HCT116 (cell line): ENCODE results near the gene ZNF692. TPM values are rescaled to one million over a fixed set of nuclear protein-coding genes. Genes with fewer than 3 reads are reported as not detected.

Experiments
- ATAC-seq: fragments of 200-7000 bp; cut with Tn5 transposase; 2 replicates; pipeline ENCODE4 v1.9.1; 2020; ENCODE audit warnings: mild to moderate bottlenecking, moderate library complexity
- BruUV-seq: library from RNA; stranded (reverse); fragments of 400-500 nt; replicated peaks from 2 replicates; lab custom pipeline; 2021; lab: Mats Ljungman, UMichigan
- CTCF ChIA-PET: fragments of 300-600 bp; sonication (Branson Sonifier 250); formaldehyde crosslinking; loops from one replicate; lab custom pipeline; 2021; ENCODE audit warnings: antibody characterized with exemption; lab: Charles Lee
- POLR2A ChIA-PET: fragments of 300-600, 350-600 bp; sonication (Branson Sonifier 250); formaldehyde crosslinking; loops from one replicate; lab custom pipeline; 2021; ENCODE audit warnings: antibody characterized with exemption; lab: Charles Lee
- RAD21 ChIA-PET, 2 experiments: fragments of 300-600 bp; sonication (Branson Sonifier 250); formaldehyde crosslinking; loops; one replicate each; lab custom pipeline; 2023; ENCODE audit warnings: low total read pairs in 2 of 2; ENCODE audit not compliant: uncharacterized antibody in 2 of 2, unreplicated experiment in 2 of 2, low non-redundant PET in 1 of 2; lab: Charles Lee
- DNase-seq: peaks from one replicate; pipeline ENCODE4 v3.0.0-alpha.2; 2010; ENCODE audit warnings: low read depth, low spot score
- H2AFZ ChIP-seq: fragments of 200-600 bp; shearing (Covaris generic), sonication (generic); 2 replicates; pipeline ENCODE4 v1.6.1; 2017; ENCODE audit warnings: low read depth, mixed run types, mixed read lengths, antibody characterized with exemption, low read length; ENCODE audit not compliant: poor library complexity, severe bottlenecking
- H3K27ac ChIP-seq: 2 replicates; pipeline ENCODE4 v1.5.1; 2012; ENCODE audit warnings: low read depth, low read length
- H3K27me3 ChIP-seq: fragments of 200-600 bp; sonication (generic); 2 replicates; pipeline ENCODE4 v1.6.1; 2016; ENCODE audit warnings: mixed run types, low read length, mixed read lengths; ENCODE audit not compliant: insufficient read depth
- H3K36me3 ChIP-seq, 2 experiments: fragments of 200-500 bp in 1 of 2; fragments of 200-600 bp in 1 of 2; sonication (Bioruptor generic) in 1 of 2; sonication (generic) in 1 of 2; 2 replicates each; pipeline versions ENCODE4 v1.5.1 to v1.6.1; 2014 to 2016; ENCODE audit warnings: low read length in 2 of 2, inconsistent platforms in 1 of 2, mixed read lengths in 1 of 2, mixed run types in 1 of 2; ENCODE audit not compliant: insufficient read depth in 2 of 2, control insufficient read depth in 1 of 2
- H3K4me1 ChIP-seq, 2 experiments: fragments of 200-600 bp in 1 of 2; sonication (generic) in 1 of 2; 2 replicates each; pipeline versions ENCODE4 v1.5.1 to v1.6.1; 2012 to 2017; ENCODE audit warnings: low read length in 2 of 2, inconsistent platforms in 1 of 2, mild to moderate bottlenecking in 1 of 2, mixed read lengths in 1 of 2, mixed run types in 1 of 2, moderate library complexity in 1 of 2; ENCODE audit not compliant: insufficient read depth in 2 of 2, control insufficient read depth in 1 of 2
- H3K4me2 ChIP-seq: fragments of 200-600 bp; sonication (generic); 2 replicates; pipeline ENCODE4 v1.6.1; 2017; ENCODE audit warnings: mixed run types, low read length, mixed read lengths
- H3K4me3 ChIP-seq, 2 experiments: fragments of 200-600 bp in 1 of 2; sonication (generic) in 1 of 2; replicated peaks in 1 of 2; 2 replicates each; pipeline ENCODE4 v1.5.1; 2011 to 2016; ENCODE audit warnings: low read length in 2 of 2, control low read depth in 1 of 2, low read depth in 1 of 2, mild to moderate bottlenecking in 1 of 2, mixed read lengths in 1 of 2, mixed run types in 1 of 2
- H3K79me2 ChIP-seq: fragments of 200-600 bp; sonication (generic); 2 replicates; pipeline ENCODE4 v1.6.1; 2017; ENCODE audit warnings: mild to moderate bottlenecking, mixed run types, low read length, moderate library complexity, mixed read lengths; ENCODE audit not compliant: insufficient read depth
- H3K9ac ChIP-seq: fragments of 200-600 bp; sonication (generic); 2 replicates; pipeline ENCODE4 v1.6.1; 2016; ENCODE audit warnings: low read length, mixed read lengths
- H3K9me2 ChIP-seq: fragments of 200-600 bp; sonication (generic), shearing (Covaris generic); 2 replicates; pipeline ENCODE4 v1.6.1; 2017; ENCODE audit warnings: mixed run types, mild to moderate bottlenecking, moderate library complexity; ENCODE audit not compliant: insufficient read depth
- H3K9me3 ChIP-seq, 2 experiments: fragments of 200-500 bp in 1 of 2; fragments of 200-600 bp in 1 of 2; sonication (Bioruptor generic) in 1 of 2; sonication (generic) in 1 of 2; 2 replicates each; pipeline ENCODE4 v1.6.1; 2014 to 2017; ENCODE audit warnings: low read length in 2 of 2, mixed read lengths in 2 of 2, inconsistent platforms in 1 of 2, low read depth in 1 of 2, mild to moderate bottlenecking in 1 of 2, mixed run types in 1 of 2, moderate library complexity in 1 of 2; ENCODE audit not compliant: control insufficient read depth in 1 of 2, insufficient read depth in 1 of 2
- H4K20me1 ChIP-seq: fragments of 200-600 bp; sonication (generic), shearing (Covaris generic); 2 replicates; pipeline ENCODE4 v1.6.1; 2017; ENCODE audit warnings: mixed run types, mild to moderate bottlenecking, moderate library complexity; ENCODE audit not compliant: insufficient read depth
- ATF3 ChIP-seq: IDR thresholded peaks from 2 replicates; pipeline ENCODE4 v1.6.1; 2012
- CEBPB ChIP-seq: IDR thresholded peaks from 2 replicates; pipeline ENCODE4 v1.6.1; 2012; ENCODE audit warnings: low read depth
- CTCF ChIP-seq, 3 experiments: fragments of 200-600 bp in 1 of 3; sonication (generic) in 1 of 3; IDR thresholded peaks in 2 of 3; conservative IDR thresholded peaks in 1 of 3; 2 replicates each; pipeline ENCODE4 v1.5.1; 2012 to 2017; ENCODE audit warnings: low read depth in 2 of 3, low read length in 2 of 3, antibody characterized with exemption in 1 of 3, borderline replicate concordance in 1 of 3, control low read depth in 1 of 3, mild to moderate bottlenecking in 1 of 3, mixed read lengths in 1 of 3, mixed run types in 1 of 3, moderate library complexity in 1 of 3; ENCODE audit not compliant: insufficient read depth in 1 of 3
- EGR1 ChIP-seq: IDR thresholded peaks from 2 replicates; pipeline ENCODE4 v1.6.1; 2012; ENCODE audit warnings: low read depth
- ELF1 ChIP-seq: IDR thresholded peaks from 2 replicates; pipeline ENCODE4 v1.6.1; 2012; ENCODE audit warnings: low read depth, borderline replicate concordance
- EZH2 ChIP-seq: fragments of 200-600 bp; sonication (generic); IDR thresholded peaks from 2 replicates; pipeline ENCODE4 v1.6.1; 2017; ENCODE audit warnings: antibody characterized with exemption, mixed run types
- FOSL1 ChIP-seq: IDR thresholded peaks from 2 replicates; pipeline ENCODE4 v1.6.1; 2012; ENCODE audit warnings: low read depth
- JUND ChIP-seq: IDR thresholded peaks from 2 replicates; pipeline ENCODE4 v1.6.1; 2012
- MAX ChIP-seq: IDR thresholded peaks from 2 replicates; pipeline ENCODE4 v1.6.1; 2012
- POLR2A ChIP-seq: IDR thresholded peaks from 2 replicates; pipeline ENCODE4 v1.7.0; 2011; ENCODE audit warnings: borderline replicate concordance; ENCODE audit not compliant: insufficient read depth, insufficient read length; ENCODE audit errors: extremely low read depth
- POLR2AphosphoS5 ChIP-seq: IDR thresholded peaks from 2 replicates; pipeline ENCODE4 v1.6.1; 2011; ENCODE audit warnings: mild to moderate bottlenecking, low read depth, low read length, moderate library complexity
- RAD21 ChIP-seq: IDR thresholded peaks from 2 replicates; pipeline ENCODE4 v1.6.1; 2012; ENCODE audit warnings: low read depth, mild to moderate bottlenecking
- REST ChIP-seq: IDR thresholded peaks from 2 replicates; pipeline ENCODE4 v1.6.1; 2012; ENCODE audit warnings: low read depth
- SIN3A ChIP-seq: IDR thresholded peaks from 2 replicates; pipeline ENCODE4 v1.6.1; 2012; ENCODE audit warnings: low read depth
- SP1 ChIP-seq: IDR thresholded peaks from 2 replicates; pipeline ENCODE4 v1.6.1; 2012; ENCODE audit warnings: low read depth
- SRF ChIP-seq: IDR thresholded peaks from 2 replicates; pipeline ENCODE4 v1.6.1; 2012; ENCODE audit warnings: low read depth
- YY1 ChIP-seq: IDR thresholded peaks from 2 replicates; pipeline ENCODE4 v1.6.1; 2011; ENCODE audit warnings: low read length, low read depth, moderate library complexity, mild to moderate bottlenecking; ENCODE audit not compliant: insufficient replicate concordance; ENCODE audit errors: extremely low read depth
- ZFX ChIP-seq: fragments of 450-650 bp; IDR thresholded peaks from 2 replicates; pipeline ENCODE4 v1.6.1; 2017
- ZNF274 ChIP-seq: fragments of 200-500 bp; sonication (Bioruptor generic); IDR thresholded peaks from 2 replicates; pipeline ENCODE4 v1.6.1; 2014; ENCODE audit warnings: mild to moderate bottlenecking, low read depth, low read length, inconsistent platforms
- intact Hi-C: fragments of 100-400 bp; cut with micrococcal nuclease; formaldehyde crosslinking; loops from 2 replicates; pipeline ENCODE4 v1.10.0; 2022
- total RNA-seq: library from RNA; stranded (reverse); gene quantifications from one replicate; pipeline ENCODE4 v1.2.1, GENCODE V29; 2021; ENCODE audit not compliant: unreplicated experiment
- TF ChIP-seq, protein P1 (sequence below): IDR thresholded peaks from 2 replicates; pipeline ENCODE4 v1.6.1; 2011; ENCODE audit warnings: mild to moderate bottlenecking, low read length, moderate library complexity; ENCODE audit not compliant: insufficient replicate concordance; ENCODE audit errors: extremely low read depth

The ZNF692 gene
- total RNA-seq, 1 experiment from 2014 or later = 76.2 TPM

- H3K4me2 ChIP-seq = no peak overlapping the region
- no peak overlapping the region for H3K4me3 ChIP-seq
- DNase-seq (no peak), ATAC-seq (no peak)
- ChIA-PET CTCF (no interaction called here), RAD21 (no interaction called here), POLR2A (no interaction called here)
- H3K9me3 ChIP-seq = no peaks in the 10 kb centered on the region
- peaks cover 16 to 22% of the 10 kb centered on the region in 2 experiments for H3K36me3 ChIP-seq
- TF ChIP-seq FOSL1 (no peak), POLR2AphosphoS5 (no peak), REST (no peak), ELF1 (no peak), EZH2 (no peak), RAD21 (no peak), EGR1 (no peak), ATF3 (no peak), SP1 (no peak), ZFX (no peak), CEBPB (no peak), YY1 (no peak), SIN3A (no peak), JUND (no peak), POLR2A (no peak), SRF (no peak), ZNF274 (no peak), CTCF (IDR thresholded peaks at IDR 0.05 in 2 of 3, conservative IDR thresholded peaks at IDR 0.05 in 1 of 3; ENCODE audit: borderline replicate concordance in 1 of 3, insufficient read depth in 1 of 3, low read depth in 2 of 3, low read length in 2 of 3) (no peak), MAX (no peak)
- TF ChIP-seq, protein P1, sequence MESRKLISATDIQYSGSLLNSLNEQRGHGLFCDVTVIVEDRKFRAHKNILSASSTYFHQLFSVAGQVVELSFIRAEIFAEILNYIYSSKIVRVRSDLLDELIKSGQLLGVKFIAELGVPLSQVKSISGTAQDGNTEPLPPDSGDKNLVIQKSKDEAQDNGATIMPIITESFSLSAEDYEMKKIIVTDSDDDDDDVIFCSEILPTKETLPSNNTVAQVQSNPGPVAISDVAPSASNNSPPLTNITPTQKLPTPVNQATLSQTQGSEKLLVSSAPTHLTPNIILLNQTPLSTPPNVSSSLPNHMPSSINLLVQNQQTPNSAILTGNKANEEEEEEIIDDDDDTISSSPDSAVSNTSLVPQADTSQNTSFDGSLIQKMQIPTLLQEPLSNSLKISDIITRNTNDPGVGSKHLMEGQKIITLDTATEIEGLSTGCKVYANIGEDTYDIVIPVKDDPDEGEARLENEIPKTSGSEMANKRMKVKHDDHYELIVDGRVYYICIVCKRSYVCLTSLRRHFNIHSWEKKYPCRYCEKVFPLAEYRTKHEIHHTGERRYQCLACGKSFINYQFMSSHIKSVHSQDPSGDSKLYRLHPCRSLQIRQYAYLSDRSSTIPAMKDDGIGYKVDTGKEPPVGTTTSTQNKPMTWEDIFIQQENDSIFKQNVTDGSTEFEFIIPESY = no peak
- H4K20me1 ChIP-seq = no peaks in the 10 kb centered on the region
- no peak overlapping the region for H3K9ac ChIP-seq
- H3K27me3 ChIP-seq = no peaks in the 10 kb centered on the region
- peaks cover 36% of the 10 kb centered on the region for H3K79me2 ChIP-seq
- H3K4me1 ChIP-seq = peaks cover 0 to 16% of the 10 kb centered on the region in 2 experiments; a peak in 1 of 4 replicates
- no peaks in the 10 kb centered on the region for H3K9me2 ChIP-seq
- intact Hi-C loops = no loop called here
- no TSS peak for BruUV-seq
- no peak overlapping the region for H3K27ac ChIP-seq
- H2AFZ ChIP-seq = no peak overlapping the region
Observed at GRCh38 chr1:248818505-248819374, 40.1 kb downstream of the ZNF692 start.
